ENCODE data around the gene COX8A.
"Not testable (repeated sequence)": the region's sequence is repeated elsewhere in the genome, so short reads cannot be mapped to it uniquely, and the experiment has no call there.

COX8A gene
- total RNA-seq: 18.3 to 20.2 reads per million in 2 donors

GRCh38 chr11:63974259-63975143, at the start of gene COX8A:
COX8A (plus strand) TSS chr11:63974620; CDS start chr11:63974681, 61 bp downstream.
- DNase-seq: peak; percentile 33

DNA sequence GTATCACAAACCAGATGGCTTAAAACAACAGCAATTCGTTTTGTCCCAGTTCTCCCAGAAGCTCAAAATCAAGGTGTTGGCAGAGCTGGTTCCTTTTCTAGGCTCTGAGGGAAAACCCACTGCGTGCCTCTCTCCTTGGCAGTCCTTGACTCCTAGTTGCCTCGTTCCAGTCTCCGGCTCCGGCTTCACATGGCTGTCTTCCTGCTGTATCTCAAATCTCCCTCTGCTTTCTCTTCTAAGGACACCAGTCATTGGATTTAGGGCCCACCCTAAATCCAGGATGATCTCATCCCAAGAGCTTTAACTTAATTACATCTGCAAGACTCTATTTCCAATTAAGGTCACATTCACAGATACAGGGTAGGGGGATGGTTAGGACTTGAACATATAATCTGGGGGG, 44.8 kb upstream of the COX8A start:
- DNase-seq: no peak

DNA sequence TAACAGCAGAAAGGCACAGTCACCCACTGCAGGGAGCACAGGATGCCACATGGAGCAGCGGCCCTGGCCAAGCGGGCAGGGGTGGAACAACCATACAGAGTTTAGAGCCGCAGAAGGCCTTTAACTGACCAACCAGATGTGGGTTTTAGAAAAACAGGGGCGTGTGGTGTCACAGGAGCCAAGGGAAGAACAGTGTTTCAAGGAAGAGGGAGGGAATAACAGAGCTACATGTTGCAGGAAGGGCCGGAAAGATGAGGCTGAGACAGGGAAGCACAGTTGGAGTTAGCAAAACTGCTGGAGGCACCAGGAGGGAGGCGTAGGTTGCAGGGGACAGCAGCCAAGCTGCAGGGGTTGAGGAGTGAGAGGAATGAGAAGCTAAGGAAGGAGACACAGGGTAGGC, 43.4 kb upstream of the COX8A start:
- DNase-seq: no peak

GRCh38 chr11:63931876-63932275, 42.5 kb upstream of the COX8A start:
- DNase-seq: no peak

DNA sequence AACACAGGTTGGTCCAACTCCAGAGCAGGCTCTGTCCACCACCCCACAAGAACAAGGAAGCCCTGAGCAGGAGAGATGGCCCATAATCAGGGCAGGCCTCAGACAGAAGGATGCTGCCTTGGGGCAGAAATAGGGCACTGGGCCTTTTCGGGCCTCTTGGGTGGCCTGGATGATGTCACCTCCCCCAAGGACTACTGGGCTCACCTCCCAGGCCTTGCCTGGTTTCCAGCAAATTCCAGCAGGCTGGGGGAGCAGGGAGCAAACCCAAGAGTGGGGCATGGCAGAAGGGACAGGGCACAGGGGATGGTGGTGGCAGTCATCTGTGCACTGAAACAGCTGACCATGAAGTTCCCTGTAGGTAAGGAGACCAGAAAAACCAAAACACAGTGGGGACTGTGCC, 41.0 kb upstream of the COX8A start:
- DNase-seq: no peak

- no peak for DNase-seq
These were observed 36.5 kb upstream of the COX8A start for GRCh38 chr11:63937713-63938478.

- DNase-seq: peak; percentile 98
These were observed 35.7 kb upstream of the COX8A start, which contains the start of gene NAA40 for GRCh38 chr11:63938479-63939396. NAA40 (plus strand) TSS chr11:63939002; CDS start chr11:63939097, 95 bp downstream.

DNA sequence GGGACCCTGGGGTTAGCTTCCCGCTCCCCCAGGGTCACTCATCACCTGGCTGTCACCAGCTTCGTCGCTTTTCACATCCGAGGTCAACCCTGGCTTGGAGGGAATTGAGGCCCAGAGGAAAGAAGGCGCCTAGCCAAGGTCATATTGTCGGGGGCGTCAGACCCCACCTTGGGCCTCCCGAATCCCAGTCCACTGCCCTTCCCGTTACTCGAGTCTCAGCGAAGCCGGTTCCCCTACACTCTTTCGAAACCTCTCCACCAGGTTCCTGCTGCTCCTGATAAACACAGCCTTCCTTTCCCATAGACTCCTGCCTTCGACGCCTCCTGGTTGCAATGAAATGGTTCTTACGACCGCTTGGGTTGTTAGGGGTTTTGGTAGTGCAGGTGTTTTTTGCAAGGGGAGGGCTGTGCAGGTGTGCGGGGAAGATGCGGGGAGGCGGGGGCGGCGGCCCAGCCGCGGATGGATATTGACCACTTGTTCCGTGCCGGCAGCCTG, 35.0 kb upstream of the COX8A start:
- DNase-seq: no peak

DNA sequence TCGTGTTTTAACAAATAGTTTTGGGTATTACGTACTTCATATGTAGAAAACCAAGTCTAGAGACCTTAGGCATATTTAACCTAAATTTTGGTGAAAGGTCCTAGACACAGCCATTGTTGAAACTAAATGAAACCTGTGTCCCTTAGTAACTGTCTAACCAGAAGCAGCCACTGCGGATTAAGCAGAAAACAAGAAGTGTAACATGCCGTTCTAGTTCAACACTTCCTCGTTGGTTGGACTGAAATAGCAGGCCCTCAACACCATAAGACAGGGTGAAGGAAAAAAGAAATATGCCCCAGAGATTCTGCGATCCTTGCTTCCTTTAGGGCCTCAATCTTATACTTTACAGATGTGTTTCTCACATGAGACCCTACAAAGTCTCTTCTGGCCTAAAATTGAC, 33.6 kb upstream of the COX8A start:
- DNase-seq: no peak

DNA sequence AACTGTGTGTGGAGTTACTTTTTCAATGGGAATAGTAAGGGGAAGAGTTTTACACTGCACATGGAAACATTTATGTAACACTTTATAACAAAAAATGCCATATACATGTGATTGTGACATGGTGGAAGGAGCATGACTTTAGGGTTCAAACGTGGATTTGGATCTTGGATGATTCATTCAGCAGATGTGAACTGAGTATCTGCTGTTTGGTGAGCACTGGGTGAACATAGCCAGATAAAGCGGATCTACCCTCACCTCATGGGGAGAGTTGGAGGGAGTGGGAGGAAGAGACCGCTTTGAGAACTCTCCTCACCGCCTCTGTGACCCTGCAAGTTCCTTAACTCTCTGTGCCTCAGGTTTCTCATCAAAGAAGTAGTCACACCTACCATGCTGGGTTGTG, 32.5 kb upstream of the COX8A start:
- DNase-seq: no peak

GRCh38 chr11:63942803-63943202, 31.6 kb upstream of the COX8A start:
- DNase-seq: no peak

DNA sequence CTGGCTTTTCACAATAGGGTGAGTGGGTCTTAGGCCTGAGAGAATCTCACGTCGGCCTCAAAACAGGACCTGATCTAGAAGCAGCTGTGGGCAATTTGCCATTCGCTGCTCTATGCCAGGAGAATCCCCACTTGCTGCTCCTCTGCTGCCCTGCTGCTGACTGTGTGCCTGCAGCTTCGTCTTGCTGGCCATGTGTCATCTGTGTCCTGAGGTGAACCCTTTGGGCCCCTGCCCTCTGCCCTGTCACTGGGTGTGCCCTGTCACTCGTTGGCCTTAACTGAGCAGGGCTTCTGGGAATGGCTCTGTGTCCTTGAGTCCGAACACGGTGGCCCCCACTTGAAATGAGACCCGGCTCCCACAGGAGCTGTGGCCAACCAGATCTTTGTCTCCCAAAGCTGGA, 29.4 kb upstream of the COX8A start:
- DNase-seq: no peak

GRCh38 chr11:63945477-63946163, 28.8 kb upstream of the COX8A start:
- no peak for DNase-seq

DNA sequence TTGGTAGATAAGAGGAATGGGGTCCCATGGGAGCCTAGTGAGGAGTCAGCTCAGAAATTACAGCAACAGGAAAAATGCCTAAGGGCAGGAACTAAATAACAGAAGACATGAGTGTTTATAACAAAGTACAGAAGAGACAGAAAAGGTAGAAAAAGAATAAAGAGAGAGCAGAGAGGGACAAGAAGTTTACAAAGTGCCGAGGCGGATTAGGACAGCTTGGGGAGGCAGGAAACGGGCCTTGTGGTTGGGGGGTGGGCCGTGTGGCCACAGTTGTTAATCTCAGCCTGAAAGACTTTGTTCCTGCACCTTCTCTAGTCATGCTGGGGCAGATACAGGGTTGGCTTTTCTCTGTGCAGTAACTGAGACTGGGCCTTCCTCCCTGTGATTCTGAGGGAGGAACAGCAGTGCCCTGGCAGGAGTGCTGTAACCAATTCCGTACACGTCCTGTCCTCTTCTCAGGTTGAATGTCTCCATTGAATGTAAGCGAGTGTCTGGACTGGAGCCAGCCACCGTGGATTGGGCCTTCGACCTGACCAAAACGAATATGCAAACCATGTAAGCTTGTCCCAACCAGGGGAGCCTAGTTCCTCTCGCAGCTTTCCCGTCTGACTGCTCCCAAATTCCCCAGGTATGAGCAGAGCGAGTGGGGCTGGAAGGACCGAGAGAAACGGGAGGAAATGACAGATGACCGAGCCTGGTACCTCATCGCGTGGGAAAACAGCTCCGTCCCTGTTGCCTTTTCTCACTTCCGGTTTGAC, 22.5 kb upstream of the COX8A start:
- DNase-seq: peak; percentile 24

GRCh38 chr11:63952570-63952969, 21.9 kb upstream of the COX8A start:
- no peak for DNase-seq

DNA sequence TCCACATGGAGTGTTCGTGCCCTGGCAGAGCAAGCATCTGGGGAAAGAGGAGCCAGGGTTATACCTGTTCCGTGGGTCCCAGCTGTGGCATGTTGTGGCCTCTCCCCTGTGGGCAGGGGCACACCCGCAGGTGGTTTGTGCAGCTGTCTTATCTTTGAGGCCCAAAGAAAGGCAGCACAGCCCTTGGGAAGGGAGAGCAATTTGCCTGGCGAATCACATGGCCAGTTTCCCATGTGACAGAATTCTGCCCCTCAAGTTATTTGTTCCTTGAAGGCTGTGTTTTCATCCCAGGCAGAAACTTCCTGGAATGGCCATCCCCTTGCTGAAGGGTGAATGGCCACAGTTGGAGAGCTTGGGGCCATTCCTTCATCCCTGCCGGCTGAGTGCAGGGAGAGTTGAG, 16.4 kb upstream of the COX8A start:
- no peak for DNase-seq

DNA sequence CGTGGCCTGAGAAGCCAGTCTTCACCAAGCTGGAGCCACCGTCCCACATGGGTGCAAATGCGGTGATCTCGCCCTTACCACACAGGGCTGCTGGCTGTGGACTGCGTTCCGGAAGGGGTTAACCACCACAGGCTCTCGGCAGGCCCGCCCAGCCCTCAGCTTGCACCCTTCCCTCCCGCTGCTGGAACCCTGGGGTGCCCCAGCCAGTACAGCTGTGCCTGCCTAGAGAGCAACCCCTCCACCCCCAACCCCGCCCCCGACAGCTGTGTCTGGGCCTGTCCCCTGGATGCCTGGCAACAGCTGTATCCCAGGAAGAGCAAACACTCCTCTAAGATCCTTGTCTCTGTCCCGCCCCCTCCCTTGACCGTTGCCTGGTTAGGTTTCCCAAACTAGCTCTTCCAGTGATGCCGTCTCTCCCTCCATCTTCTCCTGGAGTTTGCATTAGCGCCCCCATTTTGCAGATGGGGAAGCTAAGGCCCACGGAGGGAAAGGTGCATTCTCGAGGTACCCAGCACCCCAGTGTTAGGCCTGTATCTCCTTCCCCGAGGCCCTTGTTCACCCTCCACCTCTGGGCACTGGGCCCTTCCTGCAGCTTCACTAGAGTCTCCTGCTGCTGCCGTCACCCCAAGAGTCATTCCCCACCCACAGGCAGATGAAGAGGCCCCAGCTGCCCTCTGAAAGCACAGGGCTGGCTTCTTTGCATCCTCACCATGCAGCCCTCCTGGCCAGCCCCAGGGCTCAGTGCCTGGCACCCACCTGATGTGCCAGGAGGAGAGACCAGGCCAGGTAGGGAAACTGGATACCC, 12.6 kb upstream of the COX8A start:
- peak; percentile 23 for DNase-seq

GRCh38 chr11:63963895-63964294, 10.5 kb upstream of the COX8A start:
- DNase-seq: not testable (repeated sequence)

GRCh38 chr11:63966444-63966843, 8.0 kb upstream of the COX8A start:
- DNase-seq: no peak

DNA sequence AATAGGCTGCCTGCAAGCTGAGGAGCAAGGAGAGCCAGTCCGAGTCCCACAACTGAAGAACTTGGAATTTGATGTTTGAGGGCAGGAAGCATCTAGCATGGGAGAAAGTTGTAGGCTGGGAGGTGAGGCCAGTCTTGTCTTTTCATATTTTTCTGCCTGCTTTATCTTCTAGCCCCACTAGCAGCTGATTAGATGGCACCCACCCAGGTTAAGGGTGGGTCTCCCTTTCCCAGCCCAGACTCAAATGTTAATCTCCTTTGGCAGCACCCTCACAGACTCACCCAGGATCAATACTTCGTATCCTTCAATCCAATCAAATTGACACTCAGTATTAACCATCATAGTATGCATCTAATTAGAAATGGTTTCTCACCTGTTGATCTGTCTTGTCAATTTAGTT, 5.0 kb upstream of the COX8A start:
- no peak for DNase-seq
